ENCODE results near the gene HSD17B1. TPM values are rescaled to one million over a fixed set of nuclear protein-coding genes. Genes with fewer than 3 reads are reported as not detected.

Gene HSD17B1
- total RNA-seq, 1 donor from 2014 or later: 2.2 TPM

DNA sequence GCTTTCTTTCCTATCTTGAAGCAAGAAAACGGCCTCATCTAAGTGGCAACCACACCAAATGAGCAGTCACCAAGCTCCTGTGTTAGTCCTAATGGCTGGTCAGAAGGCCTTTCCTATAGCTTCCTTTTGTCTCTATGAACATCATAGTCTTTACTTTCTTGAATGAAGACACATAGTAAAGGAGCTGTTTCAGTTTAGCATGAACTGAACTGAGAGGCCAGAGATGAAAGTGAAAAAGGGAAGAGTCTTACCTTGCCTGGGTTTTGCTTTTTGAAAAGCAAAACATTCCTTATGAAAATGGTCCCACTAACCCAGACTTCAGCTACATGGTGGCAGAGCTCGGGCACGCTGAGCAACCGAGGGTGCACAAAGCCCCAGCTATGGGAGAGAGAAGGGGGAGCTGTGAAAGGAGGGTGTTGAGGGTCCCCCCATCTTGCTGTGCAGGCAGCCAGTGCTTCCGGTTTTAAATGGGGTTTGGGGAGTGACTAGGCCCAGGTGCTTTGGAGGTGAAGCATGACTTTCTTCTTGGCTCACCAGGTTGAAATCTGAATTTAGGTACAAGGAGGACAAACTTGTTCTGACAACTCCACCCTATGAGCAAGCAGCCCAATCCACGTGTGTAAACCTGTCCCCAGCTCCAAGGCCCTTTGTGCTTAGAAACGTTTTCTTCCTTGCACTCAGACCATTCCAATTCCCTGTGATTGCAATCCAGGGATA, 33.9 kb downstream of the HSD17B1 start:
- Mint-ChIP-seq H3K4me3 (peak overlapping the region; percentile 61), H3K27ac (peak overlapping the region; percentile 82), H3K4me1 (ENCODE audit: unreplicated experiment) (no peaks in the 10 kb centered on the region), H3K9me3 (no peaks in the 10 kb centered on the region), H3K36me3 (peaks cover 26% of the 10 kb centered on the region), H3K27me3 (no peaks in the 10 kb centered on the region)
- TF ChIP-seq, protein P1, sequence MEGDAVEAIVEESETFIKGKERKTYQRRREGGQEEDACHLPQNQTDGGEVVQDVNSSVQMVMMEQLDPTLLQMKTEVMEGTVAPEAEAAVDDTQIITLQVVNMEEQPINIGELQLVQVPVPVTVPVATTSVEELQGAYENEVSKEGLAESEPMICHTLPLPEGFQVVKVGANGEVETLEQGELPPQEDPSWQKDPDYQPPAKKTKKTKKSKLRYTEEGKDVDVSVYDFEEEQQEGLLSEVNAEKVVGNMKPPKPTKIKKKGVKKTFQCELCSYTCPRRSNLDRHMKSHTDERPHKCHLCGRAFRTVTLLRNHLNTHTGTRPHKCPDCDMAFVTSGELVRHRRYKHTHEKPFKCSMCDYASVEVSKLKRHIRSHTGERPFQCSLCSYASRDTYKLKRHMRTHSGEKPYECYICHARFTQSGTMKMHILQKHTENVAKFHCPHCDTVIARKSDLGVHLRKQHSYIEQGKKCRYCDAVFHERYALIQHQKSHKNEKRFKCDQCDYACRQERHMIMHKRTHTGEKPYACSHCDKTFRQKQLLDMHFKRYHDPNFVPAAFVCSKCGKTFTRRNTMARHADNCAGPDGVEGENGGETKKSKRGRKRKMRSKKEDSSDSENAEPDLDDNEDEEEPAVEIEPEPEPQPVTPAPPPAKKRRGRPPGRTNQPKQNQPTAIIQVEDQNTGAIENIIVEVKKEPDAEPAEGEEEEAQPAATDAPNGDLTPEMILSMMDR (conservative IDR thresholded peaks at IDR 0.05): no peak
- no peak for DNase-seq (ENCODE audit: extremely low spot score, unreplicated experiment)

DNA sequence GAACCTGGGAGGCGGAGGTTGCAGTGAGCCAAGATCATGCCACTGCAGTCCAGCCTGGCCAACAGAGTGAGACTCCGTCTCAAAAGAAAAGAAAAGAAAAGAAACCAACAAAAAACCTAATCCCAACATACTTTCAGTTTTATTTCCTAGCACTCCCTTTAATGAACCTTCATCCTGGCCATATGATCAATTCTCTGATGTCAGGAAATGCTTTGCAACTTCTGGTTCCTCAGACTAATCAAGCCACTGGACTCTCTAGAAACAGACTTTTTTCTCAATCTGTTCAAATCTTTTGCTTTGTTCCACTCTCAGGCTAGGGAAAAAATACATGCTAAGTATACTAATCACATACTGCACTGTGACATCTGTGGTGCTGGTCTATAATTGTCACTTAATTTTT, 38.2 kb downstream of the HSD17B1 start:
- no peak for DNase-seq (ENCODE audit: extremely low spot score, unreplicated experiment)
- H3K27ac Mint-ChIP-seq: no peak overlapping the region
- no peaks in the 10 kb centered on the region for H3K27me3 Mint-ChIP-seq
- TF ChIP-seq, protein P1 (conservative IDR thresholded peaks at IDR 0.05): no peak
- H3K4me1 Mint-ChIP-seq (ENCODE audit: unreplicated experiment): no peaks in the 10 kb centered on the region
- H3K4me3 Mint-ChIP-seq: no peak overlapping the region
- H3K9me3 Mint-ChIP-seq: no peaks in the 10 kb centered on the region
- peaks cover 20% of the 10 kb centered on the region for H3K36me3 Mint-ChIP-seq

DNA sequence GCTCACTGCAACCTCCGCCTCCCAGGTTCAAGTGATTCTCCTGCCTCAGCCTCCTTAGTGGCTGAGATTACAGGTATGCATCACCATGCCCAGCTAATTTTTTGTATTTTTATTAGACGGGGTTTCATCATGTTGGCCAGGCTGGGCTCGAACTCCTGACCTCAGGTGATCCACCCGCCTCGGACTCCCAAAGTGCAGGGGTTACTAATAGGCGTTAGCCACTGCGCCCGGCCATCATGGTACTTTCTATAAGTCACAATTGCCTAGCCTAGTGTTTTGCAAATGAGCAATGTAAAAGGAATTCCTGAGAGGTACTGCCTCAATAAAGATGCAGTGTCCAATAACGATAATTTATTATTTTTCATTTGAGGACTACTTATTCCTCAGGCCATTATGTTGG, 38.7 kb downstream of the HSD17B1 start:
- DNase-seq (ENCODE audit: extremely low spot score, unreplicated experiment): no peak
- TF ChIP-seq, protein P1 (conservative IDR thresholded peaks at IDR 0.05): no peak
- Mint-ChIP-seq H3K36me3 (peaks cover 23% of the 10 kb centered on the region), H3K27me3 (no peaks in the 10 kb centered on the region), H3K4me3 (no peak overlapping the region), H3K9me3 (no peaks in the 10 kb centered on the region), H3K27ac (no peak overlapping the region), H3K4me1 (ENCODE audit: unreplicated experiment) (peaks cover 2% of the 10 kb centered on the region)

DNA sequence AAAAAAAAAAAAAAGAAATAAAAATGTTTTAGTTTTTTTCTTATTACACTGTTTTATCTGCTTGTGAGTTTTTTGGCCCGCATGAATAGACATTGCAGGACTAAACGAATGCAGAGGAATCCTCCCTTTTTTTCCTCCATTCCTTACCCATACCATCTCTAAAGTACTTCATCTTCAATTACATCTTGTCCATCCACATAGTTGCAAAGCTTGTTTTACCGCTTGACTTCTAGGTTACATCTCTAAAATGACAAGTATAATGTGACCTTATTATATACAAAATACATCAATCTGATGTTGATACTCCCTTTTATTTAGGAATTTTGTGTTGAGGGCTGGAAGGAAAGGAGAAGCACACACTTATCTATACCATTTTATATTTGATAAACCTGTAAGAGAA, 43.7 kb downstream of the HSD17B1 start:
- H3K27me3 Mint-ChIP-seq: no peaks in the 10 kb centered on the region
- peak overlapping the region; percentile 37 for H3K27ac Mint-ChIP-seq
- no peak for DNase-seq (ENCODE audit: extremely low spot score, unreplicated experiment)
- H3K36me3 Mint-ChIP-seq: peaks cover 14% of the 10 kb centered on the region
- H3K4me3 Mint-ChIP-seq: peak overlapping the region; percentile 56
- H3K9me3 Mint-ChIP-seq: no peaks in the 10 kb centered on the region
- TF ChIP-seq, protein P1 (conservative IDR thresholded peaks at IDR 0.05): no peak
- H3K4me1 Mint-ChIP-seq (ENCODE audit: unreplicated experiment): peaks cover 8% of the 10 kb centered on the region

- Mint-ChIP-seq H3K27me3 (no peaks in the 10 kb centered on the region), H3K36me3 (peaks cover 16% of the 10 kb centered on the region), H3K9me3 (no peaks in the 10 kb centered on the region), H3K27ac (no peak overlapping the region), H3K4me1 (ENCODE audit: unreplicated experiment) (peaks cover 14% of the 10 kb centered on the region), H3K4me3 (no peak overlapping the region)
- TF ChIP-seq, protein P1 (conservative IDR thresholded peaks at IDR 0.05): no peak
- no peak for DNase-seq (ENCODE audit: extremely low spot score, unreplicated experiment)
Measured at GRCh38 chr17:42598905-42599304, 46.2 kb downstream of the HSD17B1 start.

All from type B pancreatic cell (in vitro differentiated cells).